GM12891 (cell line): ENCODE measurements around the gene KANSL1.

ENCODE experiments used
- DNase-seq: peaks from one replicate; pipeline ENCODE4 v3.0.0; 2011; ENCODE audit warnings: low spot score; ENCODE audit not compliant: insufficient read length
- FAIRE-seq: peaks from 2 replicates; lab custom pipeline; 2011; peaks lifted over from hg19 to GRCh38; lab: Jason Lieb, UNC
- PAX5 ChIP-seq: IDR thresholded peaks from 2 replicates; pipeline ENCODE4 v1.6.1; 2011; ENCODE audit warnings: low read length, moderate library complexity, mild to moderate bottlenecking; ENCODE audit not compliant: insufficient read depth, severe bottlenecking
- POLR2A ChIP-seq: IDR thresholded peaks from 2 replicates; pipeline ENCODE4 v1.6.1; 2011; ENCODE audit warnings: low read depth, low read length, control low read depth
- POLR2AphosphoS5 ChIP-seq: IDR thresholded peaks from 2 replicates; pipeline ENCODE4 v1.6.1; 2011; ENCODE audit warnings: low read depth, low read length, control low read depth
- POU2F2 ChIP-seq: IDR thresholded peaks from 2 replicates; pipeline ENCODE4 v1.6.1; 2011; ENCODE audit warnings: low read depth, mild to moderate bottlenecking, control low read depth, low read length, moderate library complexity
- SPI1 ChIP-seq: IDR thresholded peaks from 2 replicates; pipeline ENCODE4 v1.6.1; 2011; ENCODE audit warnings: low read depth, low read length, control low read depth
- TAF1 ChIP-seq: IDR thresholded peaks from 2 replicates; pipeline ENCODE4 v1.6.1; 2011; ENCODE audit warnings: low read depth, low read length, control low read depth

KANSL1 gene

GRCh38 chr17:46152423-46152822 lies 40.8 kb downstream of the KANSL1 start:
- DNase-seq (no peak), FAIRE-seq (peak; percentile 16)
- TF ChIP-seq POLR2A (no peak), POLR2AphosphoS5 (no peak), SPI1 (no peak), TAF1 (no peak), POU2F2 (no peak), PAX5 (no peak)

GRCh38 chr17:46151762-46152161 lies 41.5 kb downstream of the KANSL1 start:
- no peak for TF ChIP-seq SPI1
- no peak for TF ChIP-seq POLR2A
- no peak for TF ChIP-seq POLR2AphosphoS5
- TF ChIP-seq POU2F2 = no peak
- TF ChIP-seq PAX5 = no peak
- TF ChIP-seq TAF1 = no peak
- DNase-seq (no peak), FAIRE-seq (no peak)

GRCh38 chr17:46150216-46150963 lies 42.8 kb downstream of the KANSL1 start:
- FAIRE-seq = peak; percentile 33
- no peak for DNase-seq
- TF ChIP-seq POLR2AphosphoS5 = no peak
- no peak for TF ChIP-seq PAX5
- no peak for TF ChIP-seq SPI1
- TF ChIP-seq TAF1 = no peak
- TF ChIP-seq POLR2A = no peak
- TF ChIP-seq POU2F2 = no peak

GRCh38 chr17:46148247-46148646 lies 45.0 kb downstream of the KANSL1 start:
- TF ChIP-seq SPI1 = no peak
- TF ChIP-seq PAX5 = no peak
- no peak for TF ChIP-seq POLR2A
- TF ChIP-seq POU2F2 = no peak
- no peak for TF ChIP-seq TAF1
- no peak for TF ChIP-seq POLR2AphosphoS5
- FAIRE-seq (no peak), DNase-seq (no peak)

GRCh38 chr17:46147296-46147695 lies 45.9 kb downstream of the KANSL1 start:
- TF ChIP-seq SPI1 (no peak), PAX5 (no peak), POU2F2 (peak; percentile 23; the same call in 1 of the 2 replicates), TAF1 (no peak), POLR2A (no peak), POLR2AphosphoS5 (no peak)
- FAIRE-seq (peak; percentile 86), DNase-seq (no peak)

- DNase-seq (no peak), FAIRE-seq (no peak)
- TF ChIP-seq TAF1 = no peak
- TF ChIP-seq POU2F2 = peak; percentile 86
Measured at GRCh38 chr17:46144246-46144645, 49.0 kb downstream of the KANSL1 start.

GRCh38 chr17:46143827-46144236 lies 49.4 kb downstream of the KANSL1 start:
- no peak for DNase-seq
- peak; percentile 61 for FAIRE-seq
- TF ChIP-seq SPI1 = no peak
- no peak for TF ChIP-seq POLR2A
- TF ChIP-seq POLR2AphosphoS5 = no peak
- TF ChIP-seq POU2F2 = no peak
- TF ChIP-seq PAX5 = no peak
- no peak for TF ChIP-seq TAF1

- no peak for DNase-seq
- TF ChIP-seq POU2F2 (no peak), POLR2A (no peak), POLR2AphosphoS5 (no peak), PAX5 (no peak), TAF1 (no peak), SPI1 (no peak)
- no peak for FAIRE-seq
Measured at GRCh38 chr17:46141645-46142044, 51.6 kb downstream of the KANSL1 start.

- no peak for TF ChIP-seq POLR2A
- TF ChIP-seq PAX5 = no peak
- peak; percentile 31; the same call in 1 of the 2 replicates for TF ChIP-seq SPI1
- TF ChIP-seq TAF1 = no peak
- TF ChIP-seq POU2F2 = no peak
- TF ChIP-seq POLR2AphosphoS5 = no peak
- DNase-seq (no peak), FAIRE-seq (no peak)
Measured at GRCh38 chr17:46140645-46141197, 52.5 kb downstream of the KANSL1 start.

GRCh38 chr17:46139432-46140210 lies 53.6 kb downstream of the KANSL1 start:
- peak; percentile 93 for FAIRE-seq
- TF ChIP-seq PAX5 (no peak), POU2F2 (no peak), POLR2A (no peak), POLR2AphosphoS5 (no peak), TAF1 (no peak), SPI1 (no peak)
- no peak for DNase-seq
